HG03342 (cell line): Measurements from ENCODE around the gene C12orf75.
"Not testable (repeated sequence)": the region's sequence is repeated elsewhere in the genome, so short reads cannot be mapped to it uniquely, and the experiment has no call there.

ENCODE experiments used
- ATAC-seq: cut with Tn5 transposase; IDR thresholded peaks from one replicate; pipeline ENCODE4 v1.9.1; 2021; ENCODE audit warnings: mild to moderate bottlenecking, moderate library complexity; ENCODE audit not compliant: unreplicated experiment

The C12orf75 gene

DNA sequence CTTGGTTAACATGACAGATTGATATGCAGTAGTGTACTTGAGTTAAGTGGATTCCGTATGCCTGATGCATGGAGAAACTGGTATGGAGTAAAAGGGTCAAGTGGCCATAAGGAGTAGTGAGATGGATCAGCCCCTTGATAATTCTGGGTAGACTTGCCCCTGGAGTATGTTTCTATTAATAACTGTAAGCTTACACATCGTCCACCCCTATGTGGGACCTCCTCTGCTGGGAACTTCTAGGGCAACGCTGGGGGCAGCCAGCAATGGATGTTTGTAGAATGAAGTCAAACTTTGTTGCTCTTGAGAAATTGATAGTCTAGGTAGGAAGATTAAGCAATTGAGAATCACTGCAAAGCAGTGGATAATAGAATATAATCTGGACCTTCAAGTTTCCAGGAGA, 3.5 kb downstream of the C12orf75 start:
- ATAC-seq: no peak

DNA sequence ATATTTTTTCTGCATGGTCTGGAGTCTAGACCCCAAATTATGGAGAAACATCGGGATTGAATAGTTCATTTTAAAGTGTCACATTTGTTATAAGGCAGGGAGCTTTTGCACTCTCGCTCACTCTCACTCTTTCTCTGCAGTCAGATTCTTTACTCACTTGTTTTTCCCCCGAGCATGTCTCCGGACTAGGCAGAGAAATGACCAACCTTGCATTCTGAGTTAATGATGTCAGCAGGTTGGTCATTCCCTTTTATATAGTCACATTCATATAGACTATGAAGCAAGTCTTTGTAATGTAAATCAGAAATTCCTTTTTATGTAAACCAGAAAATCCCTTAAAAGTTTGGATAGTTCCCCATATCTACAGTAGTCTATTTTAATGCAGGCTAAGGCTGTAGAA, 4.1 kb downstream of the C12orf75 start:
- no peak for ATAC-seq

DNA sequence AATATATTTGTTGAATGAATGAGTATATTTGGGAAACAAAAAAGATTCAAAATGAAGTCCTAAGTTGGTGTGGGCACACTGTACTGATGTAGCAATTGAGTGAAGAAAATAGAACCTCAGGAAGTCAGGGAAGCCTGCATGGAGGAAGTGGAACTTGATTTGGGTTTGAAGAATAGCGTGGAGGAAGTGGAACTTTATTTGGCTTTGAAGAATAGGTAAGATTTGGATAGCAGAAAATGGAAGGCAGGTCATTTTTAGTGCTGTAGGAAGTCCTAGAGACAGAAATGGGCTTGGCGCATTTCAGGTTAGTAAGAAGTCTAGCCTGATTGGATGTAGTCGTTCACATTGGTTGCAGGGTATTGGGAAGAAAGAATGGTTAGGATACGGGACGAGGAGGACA, 5.4 kb downstream of the C12orf75 start:
- ATAC-seq: no peak

DNA sequence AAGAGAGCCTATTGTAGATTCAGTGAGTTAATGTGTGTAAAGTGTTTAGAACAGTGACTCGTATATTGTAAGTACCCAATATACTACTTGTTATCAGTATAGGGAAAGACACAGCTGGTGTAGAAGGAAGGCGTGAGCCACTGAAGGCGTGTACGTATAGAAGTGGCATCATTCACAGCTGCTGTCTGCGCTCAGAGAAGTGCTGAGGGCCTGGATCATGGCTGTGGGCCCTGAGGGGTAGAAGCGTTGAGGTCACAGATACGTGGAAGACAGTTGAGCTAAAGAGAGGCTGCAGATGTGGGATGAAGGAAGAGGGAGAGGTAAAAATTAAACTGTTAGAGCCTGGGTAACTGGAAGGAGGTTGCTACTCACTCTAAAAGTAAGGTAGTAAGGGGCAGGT, 5.9 kb downstream of the C12orf75 start:
- ATAC-seq: no peak

DNA sequence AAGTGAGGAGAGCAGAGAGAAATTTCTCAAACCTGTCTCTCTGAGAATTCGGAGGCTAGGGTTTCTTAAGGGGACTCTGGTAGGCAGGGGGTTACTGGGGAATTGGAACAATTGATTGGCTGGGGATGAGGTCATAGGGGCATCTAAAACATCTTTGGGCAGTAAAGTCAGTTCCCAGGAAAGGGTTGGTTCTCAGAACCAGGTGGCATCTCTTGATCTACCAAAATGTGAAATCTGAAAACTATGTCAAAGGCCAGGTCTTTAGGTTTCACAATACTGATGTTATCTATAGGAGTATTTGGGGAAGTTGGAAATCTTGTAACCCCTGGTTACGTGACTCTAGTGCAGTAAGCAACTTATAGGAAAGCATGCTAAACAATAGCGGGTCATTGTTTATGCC, 6.9 kb downstream of the C12orf75 start:
- ATAC-seq: no peak

DNA sequence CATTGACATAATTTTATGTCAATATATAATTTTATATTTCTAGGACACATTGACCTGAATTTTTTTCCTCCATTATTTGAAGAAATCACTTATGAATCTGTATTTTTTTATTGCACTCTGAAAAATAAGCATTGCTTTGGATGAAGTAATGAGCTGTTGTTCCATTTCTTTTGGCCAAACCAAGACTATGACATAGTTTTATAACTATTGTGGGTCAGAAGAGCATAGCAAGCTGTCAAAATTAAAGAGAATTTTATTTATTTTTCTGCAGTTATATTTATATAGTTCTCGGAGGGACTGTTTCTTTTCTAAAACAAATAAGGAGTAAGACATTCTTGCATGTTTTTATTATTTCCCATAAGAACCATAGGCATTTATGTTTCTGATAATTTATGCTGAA, 8.5 kb downstream of the C12orf75 start:
- no peak for ATAC-seq

DNA sequence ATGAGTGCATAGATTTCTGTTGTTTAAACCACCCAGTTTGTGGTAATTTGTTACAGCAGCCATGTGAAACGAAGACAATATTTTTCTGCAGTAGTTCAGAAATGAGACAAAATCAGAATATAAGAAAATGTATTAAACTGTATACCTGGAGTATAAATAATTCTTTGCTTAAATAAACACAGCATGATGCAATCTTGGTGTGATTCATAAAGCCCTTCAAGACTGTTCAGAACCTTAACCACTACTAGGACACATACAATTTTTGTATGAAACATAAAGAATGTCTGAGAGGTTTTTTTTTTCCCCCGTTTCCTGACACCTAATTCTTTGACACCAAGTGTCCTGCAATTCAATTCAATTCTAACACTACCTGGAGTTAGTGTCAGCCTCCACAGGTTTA, 10.5 kb downstream of the C12orf75 start:
- ATAC-seq: no peak

DNA sequence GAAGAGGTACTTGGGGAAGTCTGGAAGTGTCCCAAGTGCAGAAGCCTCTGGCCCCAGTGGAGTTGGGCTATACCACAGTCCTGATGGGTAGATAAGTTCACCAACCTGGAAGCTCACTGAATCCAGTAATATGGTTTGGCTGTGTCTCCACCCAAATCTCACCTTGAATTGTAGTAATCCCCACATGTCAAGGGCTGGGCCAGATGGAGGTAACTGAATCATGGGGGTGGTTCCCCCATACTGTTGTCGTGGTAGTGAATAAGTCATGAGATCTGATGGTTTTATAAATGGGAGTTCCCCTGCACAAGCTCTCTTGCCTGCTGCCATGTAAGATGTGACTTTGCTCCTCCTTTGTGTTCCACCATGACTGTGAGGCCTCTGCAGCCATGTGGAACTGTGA, 11.1 kb downstream of the C12orf75 start:
- not testable (repeated sequence) for ATAC-seq

DNA sequence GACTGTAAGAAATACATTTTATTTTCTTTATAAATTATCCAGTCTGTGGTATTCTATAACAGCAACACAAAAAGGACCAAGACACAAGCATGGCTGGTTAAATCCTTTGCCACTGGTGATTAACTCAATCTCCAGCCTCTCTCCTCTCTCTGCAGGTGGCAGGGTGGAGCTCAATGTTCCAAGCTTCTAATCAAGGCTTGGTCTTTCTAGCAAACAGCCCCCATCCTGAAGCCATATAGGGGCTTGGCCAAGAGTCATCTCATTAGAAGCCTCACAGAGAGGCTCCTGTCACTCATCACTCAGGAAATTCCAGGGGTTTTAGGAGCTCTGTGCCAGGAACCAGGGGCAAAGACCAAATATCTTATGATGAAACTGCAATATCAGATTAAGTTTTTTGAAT, 12.0 kb downstream of the C12orf75 start:
- no peak for ATAC-seq

DNA sequence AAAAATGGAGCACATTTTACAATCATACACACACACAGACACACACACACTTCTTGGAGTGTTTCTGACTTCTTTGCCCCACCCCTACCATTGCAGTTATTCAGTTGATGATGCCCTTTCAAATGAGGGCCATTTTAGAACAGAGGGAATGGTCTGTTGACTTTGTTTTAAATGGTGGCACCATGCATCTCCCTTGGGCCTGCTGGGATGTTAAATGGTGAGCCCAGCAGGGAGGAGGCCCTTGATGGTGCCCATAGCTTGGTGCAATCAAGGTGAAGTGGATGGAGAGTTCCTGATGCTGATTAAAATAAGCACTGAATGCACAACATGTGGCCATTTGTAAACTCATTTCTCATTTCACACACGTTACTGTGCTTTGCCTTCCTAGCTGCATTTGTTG, 13.3 kb downstream of the C12orf75 start:
- no peak for ATAC-seq

DNA sequence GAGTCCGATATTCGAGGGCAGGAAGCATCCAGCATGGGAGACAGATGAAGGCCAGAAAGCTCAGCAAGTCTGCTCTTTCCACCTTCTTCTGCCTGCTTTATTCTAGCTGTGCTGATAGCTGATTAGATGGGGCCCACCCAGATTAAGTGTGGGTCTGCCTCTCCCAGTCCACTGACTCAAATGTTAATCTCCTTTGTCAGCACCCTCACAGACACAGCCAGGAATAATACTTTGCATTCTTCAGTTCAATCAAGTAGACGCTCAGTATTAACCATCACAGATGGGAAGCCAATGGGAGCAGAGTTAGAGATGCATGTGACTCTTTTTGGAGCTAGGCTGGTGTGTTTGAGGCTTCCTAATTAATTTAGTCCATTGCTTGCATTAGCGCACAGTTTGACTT, 17.0 kb downstream of the C12orf75 start:
- ATAC-seq: no peak

DNA sequence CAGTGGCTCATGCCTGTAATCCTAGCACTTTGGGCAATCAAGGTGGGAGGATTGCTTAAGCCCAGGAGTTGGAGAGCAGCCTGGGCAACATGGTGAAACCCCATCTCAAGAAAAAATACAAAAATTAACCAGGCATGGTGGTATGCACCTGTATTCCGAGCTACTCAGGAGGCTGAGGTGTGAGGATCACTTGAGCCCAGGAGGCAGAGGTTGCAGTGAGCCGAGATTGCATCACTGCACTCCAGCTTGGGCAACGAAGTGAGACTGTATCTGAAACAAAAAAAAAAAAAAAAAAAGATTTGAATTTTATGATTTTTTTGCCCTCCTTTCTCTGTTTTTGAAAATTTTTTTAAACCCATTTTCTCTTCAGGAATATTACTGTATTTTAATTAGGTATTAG, 17.7 kb downstream of the C12orf75 start:
- no peak for ATAC-seq

DNA sequence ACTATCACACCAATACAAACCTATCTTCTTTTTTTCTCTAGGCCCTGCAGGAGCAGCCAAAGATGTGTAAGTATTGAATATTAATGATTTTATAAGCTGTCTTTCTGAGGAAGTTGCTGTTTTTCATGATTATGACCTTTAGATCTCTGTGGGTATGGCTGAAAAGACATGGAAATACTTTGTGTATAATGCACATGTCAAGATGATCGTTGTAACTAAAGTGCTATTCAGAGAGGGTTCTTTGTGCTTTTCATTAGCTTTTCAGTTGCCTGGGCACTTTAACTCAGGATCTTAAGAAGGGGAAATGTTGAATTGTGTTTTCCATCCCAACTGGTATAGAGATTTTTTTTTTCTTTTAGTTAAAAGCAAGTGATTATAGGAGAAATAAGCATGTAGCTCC, 18.1 kb downstream of the C12orf75 start:
- no peak for ATAC-seq

DNA sequence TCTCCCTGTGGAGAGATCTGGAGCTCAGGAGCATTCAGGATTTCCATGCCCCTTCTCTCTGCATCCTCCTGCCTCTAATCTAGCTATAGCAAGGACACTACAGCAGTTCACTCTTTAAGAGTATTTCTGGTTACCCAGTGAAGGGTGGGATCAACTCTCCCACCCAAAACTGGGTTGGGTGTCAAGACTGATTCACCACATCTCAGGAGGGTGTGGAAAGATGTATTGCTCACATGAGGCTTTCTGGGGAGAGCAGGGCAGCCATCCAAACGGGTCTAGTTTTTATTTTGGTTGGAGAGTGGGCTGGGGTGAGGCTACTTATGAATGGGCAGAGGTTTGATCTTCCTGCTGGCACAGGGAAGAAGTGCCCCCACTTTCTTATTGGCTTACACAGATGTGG, 18.6 kb downstream of the C12orf75 start:
- ATAC-seq: no peak

DNA sequence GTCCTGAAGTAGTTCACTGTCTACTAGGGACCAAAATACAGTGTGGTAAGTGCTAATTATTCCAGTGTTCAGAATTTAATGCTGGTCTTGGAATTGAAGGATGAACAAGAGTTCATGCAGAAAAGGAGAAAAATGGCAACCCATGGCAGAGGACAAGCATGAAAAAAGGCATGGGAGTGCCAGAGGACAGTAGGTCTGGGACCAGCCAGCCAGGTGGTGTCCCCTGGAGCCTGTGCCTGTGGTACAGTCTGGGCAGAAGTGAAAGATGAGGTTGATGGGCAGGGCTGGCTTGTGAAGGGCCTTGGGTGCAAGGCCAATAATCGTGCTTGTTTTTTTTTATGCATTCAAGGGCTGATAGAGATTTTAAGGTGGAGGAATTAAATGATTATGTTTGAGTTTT, 21.0 kb downstream of the C12orf75 start:
- ATAC-seq: no peak

DNA sequence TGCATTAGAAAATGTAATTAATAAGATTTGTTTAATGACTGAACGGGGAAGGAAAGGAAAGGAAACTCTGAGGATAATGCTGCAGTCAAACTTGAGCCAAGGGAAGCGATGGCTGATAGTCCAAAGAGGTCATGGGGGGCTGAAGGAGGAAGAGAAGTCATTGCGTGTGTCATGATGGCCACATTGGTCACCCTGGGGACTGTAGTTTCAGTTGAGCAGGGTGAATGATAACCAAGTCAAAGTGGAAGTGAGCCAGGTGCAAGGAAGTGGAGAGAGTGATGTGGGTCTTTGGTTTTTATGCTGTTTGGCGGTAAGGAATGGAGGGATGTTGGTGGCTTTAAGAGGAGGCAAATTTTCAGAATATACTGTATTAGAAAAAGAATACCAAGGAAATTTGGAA, 21.6 kb downstream of the C12orf75 start:
- ATAC-seq: peak; percentile 92

DNA sequence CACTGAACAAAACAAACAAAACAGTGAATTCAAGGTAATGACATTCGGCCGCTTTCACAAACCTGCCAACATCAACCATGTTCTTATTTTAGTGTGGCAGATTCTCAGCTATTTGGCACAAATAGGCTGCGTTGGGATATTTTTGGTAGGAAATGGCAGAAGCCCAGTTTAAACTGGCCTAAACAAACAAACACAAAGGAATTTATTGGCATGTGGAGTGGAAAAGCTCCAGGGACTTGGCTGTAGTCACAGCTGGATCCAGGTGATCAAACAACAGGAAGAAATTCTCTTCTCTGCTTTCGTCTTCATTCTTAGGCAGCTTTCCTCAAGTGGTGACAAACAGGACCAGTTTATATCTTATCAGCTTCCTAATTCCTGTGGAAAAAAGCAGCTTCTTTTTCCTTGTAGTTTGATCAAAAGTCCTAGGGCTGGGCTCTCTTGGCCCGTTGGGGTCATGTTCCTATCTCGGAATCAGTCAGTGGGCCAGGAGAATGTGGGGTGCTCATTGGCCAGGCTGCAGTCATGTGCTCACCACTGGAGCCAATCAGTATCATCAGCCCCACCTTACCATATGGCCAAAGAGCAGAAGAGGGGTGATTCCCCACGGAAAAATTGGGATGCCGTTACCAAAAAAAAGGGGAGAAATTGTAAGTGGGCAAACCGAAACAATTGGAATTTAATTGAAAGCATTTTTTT, 22.6 kb downstream of the C12orf75 start:
- ATAC-seq: no peak

DNA sequence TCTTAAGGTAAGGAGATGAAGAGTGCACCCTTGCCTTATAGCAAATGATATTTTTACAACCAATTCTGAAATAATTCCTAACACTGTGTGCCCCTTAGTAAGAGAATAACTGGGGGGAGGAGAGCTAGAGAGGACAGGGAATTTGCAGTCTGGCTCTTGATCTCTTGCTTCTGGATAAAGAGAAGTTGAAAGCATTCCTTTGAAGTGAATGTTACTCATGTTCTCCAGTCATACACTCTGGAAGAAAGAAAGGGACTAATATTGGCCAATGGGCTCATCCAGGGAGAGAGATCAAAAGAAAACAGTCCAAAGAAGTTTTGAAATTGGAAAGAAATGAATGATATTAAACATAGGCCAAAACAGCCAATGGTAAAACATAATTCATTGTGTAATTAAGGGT, 25.3 kb downstream of the C12orf75 start:
- no peak for ATAC-seq

DNA sequence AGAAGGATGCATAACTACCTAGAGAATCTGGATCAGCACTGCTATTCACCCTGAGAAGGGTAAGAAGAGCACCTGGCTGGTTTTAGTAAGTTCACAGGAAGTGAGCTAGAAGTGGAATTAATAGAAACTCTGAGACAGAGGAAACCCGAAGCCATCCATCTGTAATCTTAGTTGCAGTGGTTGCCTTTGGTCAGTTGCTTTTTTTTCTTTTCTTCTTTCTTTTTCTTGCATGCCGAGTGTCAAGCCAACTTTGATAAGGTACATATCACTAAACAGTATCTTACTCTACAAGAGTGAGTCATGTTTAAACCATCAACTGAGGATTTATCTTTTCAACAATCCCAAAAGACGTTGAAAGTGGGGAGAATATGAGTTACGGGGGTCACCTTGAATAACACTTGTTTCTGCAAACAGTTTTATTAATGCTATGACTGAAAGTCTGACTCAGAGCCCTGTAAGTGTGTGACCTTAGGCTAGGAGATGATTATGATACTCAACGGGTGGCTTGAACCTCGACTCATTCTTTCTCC, 26.7 kb downstream of the C12orf75 start:
- ATAC-seq: peak; percentile 61

DNA sequence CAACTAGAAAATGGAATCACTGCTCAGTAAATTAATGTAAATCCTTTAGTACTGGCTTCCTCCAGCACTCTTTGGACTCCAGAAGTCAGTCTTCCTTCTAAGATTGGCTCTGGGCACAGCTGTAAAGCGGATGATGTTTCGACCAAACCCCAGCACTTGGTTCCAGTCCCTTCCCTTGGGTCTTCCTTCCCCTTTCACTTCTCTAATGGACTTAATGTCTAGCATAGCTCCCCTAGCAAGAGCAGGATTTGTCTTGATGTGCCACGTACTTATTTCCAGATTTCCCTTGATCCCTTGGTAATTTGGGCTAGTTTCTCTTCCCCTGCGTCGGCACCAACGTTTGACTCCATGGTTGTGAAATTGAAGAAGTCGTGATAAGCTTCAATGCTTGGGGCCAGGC, 28.3 kb downstream of the C12orf75 start:
- ATAC-seq: no peak

DNA sequence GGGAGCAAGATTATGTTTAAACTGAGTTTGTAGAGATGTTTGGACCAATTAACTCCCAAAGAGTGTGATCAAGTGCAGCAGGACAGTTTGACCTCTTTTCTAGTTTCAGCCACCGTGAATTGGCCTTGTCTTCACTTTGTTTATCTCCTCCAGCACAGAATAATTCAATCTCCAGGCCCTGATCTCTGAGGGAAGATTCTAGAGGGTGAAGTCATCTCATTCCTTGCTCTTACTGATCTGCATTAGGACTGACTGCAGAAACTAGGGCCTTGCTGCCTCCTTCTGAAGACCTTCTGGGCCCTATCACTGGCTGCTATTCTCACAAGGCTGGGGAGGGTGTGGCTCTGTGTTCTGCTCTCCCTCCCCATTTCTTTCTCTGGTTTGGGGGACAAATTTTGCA, 29.4 kb downstream of the C12orf75 start:
- ATAC-seq: no peak

DNA sequence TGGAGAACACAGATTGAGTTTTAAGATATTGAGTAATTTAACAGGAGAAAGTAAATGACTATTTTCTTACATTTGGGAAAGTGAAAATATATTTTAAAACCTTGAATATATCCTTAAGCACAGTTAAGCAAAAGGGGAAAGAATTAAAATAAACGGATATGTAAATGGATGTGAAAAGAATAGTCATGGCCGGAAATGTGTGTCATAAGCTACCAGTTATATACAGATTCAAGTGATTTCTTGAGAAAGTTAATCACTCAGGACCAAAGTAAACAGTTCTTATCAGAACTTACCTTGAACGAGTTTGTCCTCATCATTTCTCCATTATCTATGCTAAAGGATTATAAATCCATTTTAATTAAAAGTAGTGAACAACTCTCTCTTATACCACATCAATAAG, 33.4 kb downstream of the C12orf75 start:
- no peak for ATAC-seq

DNA sequence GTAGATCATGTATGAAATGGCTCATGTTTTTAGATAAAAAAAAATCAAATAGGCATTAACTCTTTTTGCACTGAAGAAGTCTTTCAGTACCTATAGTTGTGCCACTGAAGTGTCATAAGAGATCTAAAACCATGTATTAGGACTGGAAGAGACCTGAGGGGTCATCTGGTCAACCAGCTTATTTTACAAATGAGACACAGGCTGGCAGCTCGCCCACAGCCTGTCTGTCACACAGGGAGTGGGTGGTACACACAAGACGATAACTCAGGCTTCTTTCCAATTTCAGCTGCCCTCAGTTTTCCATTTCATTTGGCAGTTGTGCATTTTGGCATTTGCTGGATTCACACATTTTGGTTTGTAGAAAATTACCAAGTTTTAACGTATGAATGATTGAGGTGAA, 34.7 kb downstream of the C12orf75 start:
- no peak for ATAC-seq
